GM23338 (cell line): Measurements from ENCODE around the gene DNASE1L2. TPM values are rescaled to one million over a fixed set of nuclear protein-coding genes. Genes with fewer than 3 reads are reported as not detected.

Experiments used
- ATAC-seq: fragments of 200-7000 bp; cut with Tn5 transposase; 3 replicates; pipeline ENCODE4 v1.9.1; 2020
- DNase-seq: peaks from one replicate; pipeline ENCODE4 v3.0.0-alpha.2; 2015; ENCODE audit warnings: low spot score
- H2AFZ ChIP-seq: fragments of 200-600 bp; sonication (generic); 2 replicates; pipeline ENCODE4 v1.8.0; 2016; ENCODE audit warnings: antibody characterized with exemption, mild to moderate bottlenecking, moderate library complexity
- H3F3A ChIP-seq: fragments of 200-600 bp; sonication (generic); replicated peaks from 2 replicates; pipeline ENCODE4 v1.8.0; 2017; ENCODE audit warnings: antibody characterized with exemption, mixed run types, low read depth
- H3K27ac ChIP-seq: fragments of 200-600 bp; sonication (generic); 2 replicates; pipeline ENCODE4 v1.6.1; 2016; ENCODE audit warnings: low read depth
- H3K27me3 ChIP-seq: fragments of 200-600 bp; sonication (generic); 2 replicates; pipeline ENCODE4 v1.8.0; 2016; ENCODE audit warnings: mild to moderate bottlenecking, mixed run types, moderate library complexity; ENCODE audit not compliant: insufficient read depth
- H3K36me3 ChIP-seq: fragments of 200-600 bp; sonication (generic); 2 replicates; pipeline ENCODE4 v1.8.0; 2016; ENCODE audit warnings: mild to moderate bottlenecking; ENCODE audit not compliant: insufficient read depth
- H3K4me1 ChIP-seq: fragments of 200-600 bp; sonication (generic); 2 replicates; pipeline ENCODE4 v1.8.0; 2016; ENCODE audit warnings: mild to moderate bottlenecking, moderate library complexity; ENCODE audit not compliant: insufficient read depth
- H3K4me2 ChIP-seq: fragments of 200-600 bp; sonication (generic); 2 replicates; pipeline ENCODE4 v1.7.1; 2017; ENCODE audit warnings: mixed run types
- H3K4me3 ChIP-seq: fragments of 200-600 bp; sonication (generic); 2 replicates; pipeline ENCODE4 v1.6.1; 2016; ENCODE audit warnings: mixed run types
- H3K79me2 ChIP-seq: fragments of 200-600 bp; sonication (generic); replicated peaks from 2 replicates; pipeline ENCODE4 v1.8.0; 2017; ENCODE audit warnings: mild to moderate bottlenecking; ENCODE audit not compliant: insufficient read depth
- H3K9me2 ChIP-seq: fragments of 200-600 bp; sonication (generic); 2 replicates; pipeline ENCODE4 v1.8.0; 2017; ENCODE audit not compliant: insufficient read depth
- H4K20me1 ChIP-seq: fragments of 200-600 bp; sonication (generic); replicated peaks from 2 replicates; pipeline ENCODE4 v1.8.0; 2017; ENCODE audit warnings: mild to moderate bottlenecking; ENCODE audit not compliant: insufficient read depth
- H3K27ac Mint-ChIP-seq: 2 replicates; pipeline ENCODE4 v1.8.0; 2020; ENCODE audit warnings: inconsistent platforms, mild to moderate bottlenecking, moderate library complexity, mixed read lengths
- H3K27me3 Mint-ChIP-seq: 3 replicates; pipeline ENCODE4 v1.8.0; 2022; ENCODE audit warnings: low read depth, mild to moderate bottlenecking, moderate library complexity, mixed read lengths, inconsistent platforms; ENCODE audit not compliant: insufficient read depth, poor library complexity
- H3K36me3 Mint-ChIP-seq: 3 replicates; pipeline ENCODE4 v1.8.0; 2021; ENCODE audit warnings: low read depth, mild to moderate bottlenecking, inconsistent platforms, moderate library complexity, mixed read lengths
- H3K4me1 Mint-ChIP-seq: 3 replicates; pipeline ENCODE4 v1.8.0; 2020; ENCODE audit warnings: mild to moderate bottlenecking, inconsistent platforms, mixed read lengths
- H3K4me3 Mint-ChIP-seq: 3 replicates; pipeline ENCODE4 v1.8.0; 2021; ENCODE audit warnings: moderate library complexity, mild to moderate bottlenecking, inconsistent platforms, mixed read lengths
- H3K9me3 Mint-ChIP-seq: 3 replicates; pipeline ENCODE4 v1.8.0; 2020; ENCODE audit warnings: moderate library complexity, mild to moderate bottlenecking, inconsistent platforms, mixed read lengths
- CREB1 ChIP-seq: fragments of 250-450 bp; sonication (Bioruptor Pico); IDR thresholded peaks from 2 replicates; pipeline ENCODE4 v1.5.0; 2020; ENCODE audit warnings: low read depth, mild to moderate bottlenecking, moderate library complexity
- EZH2phosphoT487 ChIP-seq: fragments of 200-600 bp; sonication (generic); IDR thresholded peaks from one replicate; pipeline ENCODE4 v1.8.1; 2018; ENCODE audit warnings: antibody characterized with exemption; ENCODE audit not compliant: unreplicated experiment
- JUNB ChIP-seq: IDR thresholded peaks from one replicate; pipeline ENCODE4 v1.6.1; 2016; ENCODE audit warnings: antibody characterized with exemption; ENCODE audit not compliant: unreplicated experiment
- NANOG ChIP-seq: IDR thresholded peaks from 2 replicates; pipeline ENCODE4 v1.6.1; 2016; ENCODE audit warnings: antibody characterized with exemption, borderline replicate concordance
- POLR2AphosphoS5 ChIP-seq: IDR thresholded peaks from 2 replicates; pipeline ENCODE4 v1.6.1; 2016; ENCODE audit warnings: antibody characterized with exemption, low read depth
- STAT1 ChIP-seq: IDR thresholded peaks from one replicate; pipeline ENCODE4 v1.6.1; 2016; ENCODE audit warnings: antibody characterized with exemption; ENCODE audit not compliant: unreplicated experiment
- ZNF114 ChIP-seq: fragments of 250-450 bp; sonication (Bioruptor Pico); IDR thresholded peaks from 2 replicates; pipeline ENCODE4 v1.5.0; 2020; ENCODE audit warnings: mild to moderate bottlenecking, moderate library complexity
- ZNF331 ChIP-seq: fragments of 250-450 bp; sonication (Bioruptor Pico); IDR thresholded peaks from 2 replicates; pipeline ENCODE4 v1.5.0; 2020; ENCODE audit warnings: low read depth, mild to moderate bottlenecking, moderate library complexity
- polyA plus RNA-seq: library from polyadenylated mRNA; unstranded; fragments of >200 nt; fragmentation: Nextera tagmentation; extraction: Ambion mirVana; gene quantifications from 2 replicates; pipeline ENCODE4 v1.2.1, GENCODE V29; 2016
- total RNA-seq: library from RNA; depleted of rRNA; stranded (reverse); fragments of >200 nt; shearing (Covaris generic); gene quantifications from 2 replicates; pipeline ENCODE4 v1.2.3, GENCODE V29; 2014
- TF ChIP-seq, protein P1 (sequence below): IDR thresholded peaks from 2 replicates; pipeline ENCODE4 v1.6.1; 2016; ENCODE audit warnings: antibody characterized with exemption
- TF ChIP-seq, protein P2 (sequence below), 2 experiments: fragments of 200-600 bp in 1 of 2; sonication (generic) in 1 of 2; conservative IDR thresholded peaks; 2 replicates each; pipeline versions ENCODE4 v1.5.1 to v1.6.1; 2016 to 2017; ENCODE audit warnings: antibody characterized with exemption in 2 of 2, low read depth in 2 of 2, mild to moderate bottlenecking in 2 of 2, moderate library complexity in 1 of 2
- TF ChIP-seq, protein P3 (sequence below): IDR thresholded peaks from one replicate; pipeline ENCODE4 v1.6.1; 2018; ENCODE audit warnings: antibody characterized with exemption; ENCODE audit not compliant: unreplicated experiment

The DNASE1L2 gene
- total and polyA plus RNA-seq, 2 experiments from 2014 or later = 0.23 TPM; not detected in 1

DNA sequence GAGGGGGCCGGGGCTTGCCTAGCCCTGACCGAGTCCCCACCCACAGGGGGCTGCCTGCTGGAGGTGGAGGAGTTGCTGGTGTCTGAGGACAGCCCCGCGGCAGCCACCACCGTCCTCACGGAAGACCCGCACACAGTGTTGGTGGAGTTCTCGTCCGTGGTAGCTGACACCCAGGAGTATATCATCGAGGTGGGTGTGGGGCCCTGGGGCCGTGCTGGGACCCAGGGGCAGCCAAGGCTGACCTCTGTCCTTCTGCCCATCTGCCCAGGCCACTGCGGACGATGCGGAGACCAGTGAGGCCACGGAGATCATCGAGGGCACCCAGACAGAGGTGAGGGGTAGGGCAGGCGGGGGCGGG lies 1.5 kb upstream of the DNASE1L2 start (continued):
- TF ChIP-seq, protein P1, sequence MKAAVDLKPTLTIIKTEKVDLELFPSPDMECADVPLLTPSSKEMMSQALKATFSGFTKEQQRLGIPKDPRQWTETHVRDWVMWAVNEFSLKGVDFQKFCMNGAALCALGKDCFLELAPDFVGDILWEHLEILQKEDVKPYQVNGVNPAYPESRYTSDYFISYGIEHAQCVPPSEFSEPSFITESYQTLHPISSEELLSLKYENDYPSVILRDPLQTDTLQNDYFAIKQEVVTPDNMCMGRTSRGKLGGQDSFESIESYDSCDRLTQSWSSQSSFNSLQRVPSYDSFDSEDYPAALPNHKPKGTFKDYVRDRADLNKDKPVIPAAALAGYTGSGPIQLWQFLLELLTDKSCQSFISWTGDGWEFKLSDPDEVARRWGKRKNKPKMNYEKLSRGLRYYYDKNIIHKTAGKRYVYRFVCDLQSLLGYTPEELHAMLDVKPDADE = no peak
- TF ChIP-seq, protein P2, sequence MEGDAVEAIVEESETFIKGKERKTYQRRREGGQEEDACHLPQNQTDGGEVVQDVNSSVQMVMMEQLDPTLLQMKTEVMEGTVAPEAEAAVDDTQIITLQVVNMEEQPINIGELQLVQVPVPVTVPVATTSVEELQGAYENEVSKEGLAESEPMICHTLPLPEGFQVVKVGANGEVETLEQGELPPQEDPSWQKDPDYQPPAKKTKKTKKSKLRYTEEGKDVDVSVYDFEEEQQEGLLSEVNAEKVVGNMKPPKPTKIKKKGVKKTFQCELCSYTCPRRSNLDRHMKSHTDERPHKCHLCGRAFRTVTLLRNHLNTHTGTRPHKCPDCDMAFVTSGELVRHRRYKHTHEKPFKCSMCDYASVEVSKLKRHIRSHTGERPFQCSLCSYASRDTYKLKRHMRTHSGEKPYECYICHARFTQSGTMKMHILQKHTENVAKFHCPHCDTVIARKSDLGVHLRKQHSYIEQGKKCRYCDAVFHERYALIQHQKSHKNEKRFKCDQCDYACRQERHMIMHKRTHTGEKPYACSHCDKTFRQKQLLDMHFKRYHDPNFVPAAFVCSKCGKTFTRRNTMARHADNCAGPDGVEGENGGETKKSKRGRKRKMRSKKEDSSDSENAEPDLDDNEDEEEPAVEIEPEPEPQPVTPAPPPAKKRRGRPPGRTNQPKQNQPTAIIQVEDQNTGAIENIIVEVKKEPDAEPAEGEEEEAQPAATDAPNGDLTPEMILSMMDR (conservative IDR thresholded peaks at IDR 0.05; ENCODE audit: low read depth in 2 of 2) = no peak
- TF ChIP-seq, protein P3, sequence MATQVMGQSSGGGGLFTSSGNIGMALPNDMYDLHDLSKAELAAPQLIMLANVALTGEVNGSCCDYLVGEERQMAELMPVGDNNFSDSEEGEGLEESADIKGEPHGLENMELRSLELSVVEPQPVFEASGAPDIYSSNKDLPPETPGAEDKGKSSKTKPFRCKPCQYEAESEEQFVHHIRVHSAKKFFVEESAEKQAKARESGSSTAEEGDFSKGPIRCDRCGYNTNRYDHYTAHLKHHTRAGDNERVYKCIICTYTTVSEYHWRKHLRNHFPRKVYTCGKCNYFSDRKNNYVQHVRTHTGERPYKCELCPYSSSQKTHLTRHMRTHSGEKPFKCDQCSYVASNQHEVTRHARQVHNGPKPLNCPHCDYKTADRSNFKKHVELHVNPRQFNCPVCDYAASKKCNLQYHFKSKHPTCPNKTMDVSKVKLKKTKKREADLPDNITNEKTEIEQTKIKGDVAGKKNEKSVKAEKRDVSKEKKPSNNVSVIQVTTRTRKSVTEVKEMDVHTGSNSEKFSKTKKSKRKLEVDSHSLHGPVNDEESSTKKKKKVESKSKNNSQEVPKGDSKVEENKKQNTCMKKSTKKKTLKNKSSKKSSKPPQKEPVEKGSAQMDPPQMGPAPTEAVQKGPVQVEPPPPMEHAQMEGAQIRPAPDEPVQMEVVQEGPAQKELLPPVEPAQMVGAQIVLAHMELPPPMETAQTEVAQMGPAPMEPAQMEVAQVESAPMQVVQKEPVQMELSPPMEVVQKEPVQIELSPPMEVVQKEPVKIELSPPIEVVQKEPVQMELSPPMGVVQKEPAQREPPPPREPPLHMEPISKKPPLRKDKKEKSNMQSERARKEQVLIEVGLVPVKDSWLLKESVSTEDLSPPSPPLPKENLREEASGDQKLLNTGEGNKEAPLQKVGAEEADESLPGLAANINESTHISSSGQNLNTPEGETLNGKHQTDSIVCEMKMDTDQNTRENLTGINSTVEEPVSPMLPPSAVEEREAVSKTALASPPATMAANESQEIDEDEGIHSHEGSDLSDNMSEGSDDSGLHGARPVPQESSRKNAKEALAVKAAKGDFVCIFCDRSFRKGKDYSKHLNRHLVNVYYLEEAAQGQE = no peak
- no peak for TF ChIP-seq POLR2AphosphoS5
- no peak for TF ChIP-seq CREB1 (CRISPR knock-in tag)
- no peak for TF ChIP-seq STAT1
- TF ChIP-seq JUNB = no peak
- TF ChIP-seq NANOG = no peak

DNA sequence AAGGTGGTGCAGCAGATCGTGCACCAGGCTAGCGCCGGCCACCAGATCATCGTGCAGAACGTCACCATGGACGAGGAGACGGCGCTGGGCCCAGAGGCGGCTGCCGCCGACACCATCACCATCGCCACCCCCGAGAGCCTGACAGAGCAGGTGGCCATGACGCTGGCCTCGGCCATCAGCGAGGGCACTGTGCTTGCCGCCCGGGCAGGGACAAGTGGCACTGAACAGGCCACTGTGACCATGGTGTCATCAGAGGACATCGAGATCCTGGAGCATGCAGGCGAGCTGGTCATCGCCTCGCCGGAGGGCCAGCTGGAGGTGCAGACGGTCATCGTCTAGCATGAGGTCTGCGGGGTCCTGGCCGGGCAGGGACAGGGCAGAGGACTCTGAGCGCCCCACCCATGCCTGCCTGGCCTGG lies 1.0 kb upstream of the DNASE1L2 start:
- no peak overlapping the region for H3K4me3 ChIP-seq
- Mint-ChIP-seq H3K27me3 (peaks cover 25% of the 10 kb centered on the region), H3K9me3 (no peaks in the 10 kb centered on the region), H3K4me3 (no peak overlapping the region), H3K4me1 (no peaks in the 10 kb centered on the region), H3K27ac (no peak overlapping the region), H3K36me3 (peaks cover 8% of the 10 kb centered on the region; the same call in 1 of the 3 replicates)
- H3K4me2 ChIP-seq = no peak overlapping the region
- no peaks in the 10 kb centered on the region for H3K79me2 ChIP-seq
- H3K27ac ChIP-seq = no peak overlapping the region
- 0 out of 2 replicates have a peak, but pooled peaks cover 5% of the 10 kb centered on the region for H3K36me3 ChIP-seq
- H3K27me3 ChIP-seq = peaks cover 18% of the 10 kb centered on the region
- H3F3A ChIP-seq = peaks cover 1% of the 10 kb centered on the region; the same call in 1 of the 2 replicates
- H2AFZ ChIP-seq = no peak overlapping the region
- H4K20me1 ChIP-seq = no peaks in the 10 kb centered on the region; the same call in 1 of the 2 replicates
- ATAC-seq = no peak
- no peak for DNase-seq
- H3K4me1 ChIP-seq = no peaks in the 10 kb centered on the region
- H3K9me2 ChIP-seq = no peaks in the 10 kb centered on the region
- TF ChIP-seq EZH2phosphoT487 = no peak
- TF ChIP-seq STAT1 = no peak
- TF ChIP-seq ZNF331 = no peak
- TF ChIP-seq, protein P1 = no peak
- no peak for TF ChIP-seq ZNF114 (CRISPR knock-in tag)
- no peak for TF ChIP-seq NANOG
- no peak for TF ChIP-seq JUNB
- TF ChIP-seq CREB1 (CRISPR knock-in tag) = no peak
- TF ChIP-seq, protein P3 = no peak
